Vein endothelial cell (primary cell): ENCODE results near the gene SINHCAF. TPM values are rescaled to one million over a fixed set of nuclear protein-coding genes. Genes with fewer than 3 reads are reported as not detected.

Experiments used
- small RNA-seq: library from RNA; depleted of rRNA; stranded (forward); fragments of <200 nt; gene quantifications from one replicate; pipeline ENCODE3, GENCODE V24; 2012
- total RNA-seq: library from RNA; depleted of rRNA; stranded (reverse); fragments of >200 nt; gene quantifications from 2 replicates; pipeline ENCODE4 v1.2.3, GENCODE V29; 2012

Gene SINHCAF
- total RNA-seq, result 83.9 and 99.8 TPM in 2 replicates

GRCh38 chr12:31325877-31326631 lies at the start of gene SINHCAF:
Gene SINHCAF, minus strand, starts transcription at chr12:31326150. Its CDS starts 27,946 bp downstream, at chr12:31298204.

Small RNA genes lying within 50 kb of the gene (small RNA-seq; reads per million reads assigned to genes)
- not detected for gene AC024940.4
- not detected for gene AC024940.5
- gene MREGP1, result not detected
- gene RF00026, result not detected
